Measurements from ENCODE around the gene ATP6V0A1.
"Not testable (repeated sequence)": the region's sequence is repeated elsewhere in the genome, so short reads cannot be mapped to it uniquely, and the experiment has no call there.

The ATP6V0A1 gene

DNA sequence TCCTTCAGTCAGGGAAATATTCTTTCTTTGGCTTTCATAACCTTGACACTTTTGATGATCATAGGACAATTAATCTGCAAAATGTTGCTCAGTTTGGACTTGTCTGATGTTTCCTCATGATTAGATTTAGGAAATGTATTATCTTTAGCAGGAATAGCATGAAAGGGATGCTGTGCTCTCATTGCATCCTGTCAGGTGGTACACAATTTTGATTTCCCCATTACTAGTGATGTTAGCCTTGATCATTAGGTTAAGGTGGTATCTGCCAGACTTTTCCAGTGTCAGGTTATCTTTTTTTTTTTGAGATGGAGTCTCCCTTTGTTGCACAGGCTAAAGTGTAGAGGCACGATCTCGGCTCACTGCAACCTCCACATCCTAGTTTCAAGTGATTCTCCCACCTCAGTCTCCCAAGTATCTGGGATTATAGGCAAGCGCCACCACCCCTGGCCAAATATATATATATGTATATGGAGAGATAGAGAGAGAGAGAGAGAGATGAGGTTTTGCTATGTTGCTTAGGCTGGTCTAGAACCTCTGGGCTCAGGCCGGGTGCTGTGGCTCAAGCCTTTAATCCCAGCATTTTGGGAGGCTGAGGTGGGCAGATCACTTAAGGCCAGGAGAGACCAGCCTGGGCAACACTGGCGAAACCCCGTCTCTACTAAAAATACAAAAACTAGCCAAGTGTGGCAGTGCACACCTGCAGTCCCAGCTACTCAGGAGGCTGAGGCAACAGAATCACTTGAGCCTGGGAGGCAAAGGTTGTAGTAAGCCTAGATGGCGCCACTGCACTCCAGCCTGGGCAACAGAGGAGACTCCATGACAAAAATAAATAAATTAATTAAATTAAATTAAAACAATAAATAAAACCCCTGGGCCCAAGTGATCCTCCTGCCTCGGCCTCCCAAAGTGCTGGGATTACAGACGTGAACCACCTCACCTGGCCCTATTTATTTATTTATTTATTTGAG is 19.8 kb upstream of the ATP6V0A1 start:
- TF ChIP-seq, protein P1, sequence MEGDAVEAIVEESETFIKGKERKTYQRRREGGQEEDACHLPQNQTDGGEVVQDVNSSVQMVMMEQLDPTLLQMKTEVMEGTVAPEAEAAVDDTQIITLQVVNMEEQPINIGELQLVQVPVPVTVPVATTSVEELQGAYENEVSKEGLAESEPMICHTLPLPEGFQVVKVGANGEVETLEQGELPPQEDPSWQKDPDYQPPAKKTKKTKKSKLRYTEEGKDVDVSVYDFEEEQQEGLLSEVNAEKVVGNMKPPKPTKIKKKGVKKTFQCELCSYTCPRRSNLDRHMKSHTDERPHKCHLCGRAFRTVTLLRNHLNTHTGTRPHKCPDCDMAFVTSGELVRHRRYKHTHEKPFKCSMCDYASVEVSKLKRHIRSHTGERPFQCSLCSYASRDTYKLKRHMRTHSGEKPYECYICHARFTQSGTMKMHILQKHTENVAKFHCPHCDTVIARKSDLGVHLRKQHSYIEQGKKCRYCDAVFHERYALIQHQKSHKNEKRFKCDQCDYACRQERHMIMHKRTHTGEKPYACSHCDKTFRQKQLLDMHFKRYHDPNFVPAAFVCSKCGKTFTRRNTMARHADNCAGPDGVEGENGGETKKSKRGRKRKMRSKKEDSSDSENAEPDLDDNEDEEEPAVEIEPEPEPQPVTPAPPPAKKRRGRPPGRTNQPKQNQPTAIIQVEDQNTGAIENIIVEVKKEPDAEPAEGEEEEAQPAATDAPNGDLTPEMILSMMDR (conservative IDR thresholded peaks at IDR 0.05; ENCODE audit: low read length), result peak; percentile 52
- no peak for TF ChIP-seq EZH2phosphoT487 (IDR thresholded peaks at IDR 0.05; ENCODE audit: borderline replicate concordance)
- no peaks in the 10 kb centered on the region for H3K9me2 ChIP-seq (replicated peaks; ENCODE audit: low read depth, low read length)
- H3K9me3 ChIP-seq (ENCODE audit: insufficient read depth, low read depth, low read length), result no peaks in the 10 kb centered on the region
- no peaks in the 10 kb centered on the region for H3F3A ChIP-seq (ENCODE audit: low read depth)
- no peaks in the 10 kb centered on the region for H3K4me1 ChIP-seq (ENCODE audit: insufficient read depth, low read length, poor library complexity, severe bottlenecking)
- no peak overlapping the region for H3K9ac ChIP-seq (ENCODE audit: low read depth, low read length, poor library complexity, severe bottlenecking)
- H3K36me3 ChIP-seq (ENCODE audit: insufficient read depth, low read length), result no peaks in the 10 kb centered on the region
- no peak overlapping the region for H3K4me3 ChIP-seq (ENCODE audit: low read length, poor library complexity, severe bottlenecking)
- H3K4me2 ChIP-seq (ENCODE audit: low read depth, low read length, poor library complexity, severe bottlenecking), result no peak overlapping the region
- no peaks in the 10 kb centered on the region for H3K27me3 ChIP-seq (ENCODE audit: insufficient read depth, low read length, poor library complexity, severe bottlenecking)
- H2AFZ ChIP-seq (ENCODE audit: low read length), result no peak overlapping the region
- H4K20me1 ChIP-seq (ENCODE audit: insufficient read depth, low read length, poor library complexity, severe bottlenecking), result no peaks in the 10 kb centered on the region
- no peaks in the 10 kb centered on the region for H3K79me2 ChIP-seq (ENCODE audit: insufficient read depth, low read length)

DNA sequence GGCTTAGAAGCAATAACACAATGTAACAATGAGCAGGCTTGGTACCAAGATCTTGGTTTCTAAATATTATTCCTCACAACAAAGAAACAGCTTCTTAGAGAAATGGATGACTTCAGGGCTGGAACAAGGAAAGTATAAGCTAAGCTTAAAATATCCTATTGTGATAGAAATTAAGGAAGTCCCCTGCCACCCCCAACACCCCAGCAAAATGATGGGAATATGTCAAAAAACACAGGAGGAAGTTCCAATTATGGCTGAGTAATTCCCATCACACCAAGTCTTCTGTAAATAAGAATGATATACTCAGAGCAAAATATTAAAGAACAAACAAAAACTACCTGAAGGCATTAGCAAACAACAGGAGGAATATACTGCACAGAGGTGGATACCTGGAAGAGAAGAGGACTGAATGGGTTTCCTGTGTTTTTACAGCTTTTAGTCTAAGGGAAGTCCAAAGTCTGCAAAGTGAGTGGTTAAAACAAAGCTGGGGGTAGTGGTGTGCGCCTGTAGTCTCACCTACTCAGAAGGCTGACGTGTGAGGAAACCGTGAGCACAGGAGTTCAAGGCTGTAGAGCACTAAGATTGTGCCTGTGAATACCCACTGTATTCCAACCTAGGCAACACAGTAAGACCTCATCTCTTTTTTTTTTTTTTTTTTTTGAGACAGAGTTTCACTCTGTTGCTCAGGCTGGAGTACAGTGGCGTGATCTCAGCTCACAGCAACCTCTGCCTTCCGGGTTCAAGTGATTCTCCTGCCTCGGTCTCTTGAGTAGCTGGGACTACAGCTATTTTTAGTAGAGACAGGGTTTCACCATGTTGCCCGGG is 17.1 kb upstream of the ATP6V0A1 start:
- Histone ChIP-seq H3K9me3 (ENCODE audit: insufficient read depth, low read depth, low read length) (no peaks in the 10 kb centered on the region), H3K4me2 (ENCODE audit: low read depth, low read length, poor library complexity, severe bottlenecking) (no peak overlapping the region), H3F3A (ENCODE audit: low read depth) (no peaks in the 10 kb centered on the region), H3K36me3 (ENCODE audit: insufficient read depth, low read length) (no peaks in the 10 kb centered on the region), H2AFZ (ENCODE audit: low read length) (no peak overlapping the region; the same call in 1 of the 2 replicates), H3K27me3 (ENCODE audit: insufficient read depth, low read length, poor library complexity, severe bottlenecking) (no peaks in the 10 kb centered on the region), H3K9ac (ENCODE audit: low read depth, low read length, poor library complexity, severe bottlenecking) (no peak overlapping the region), H3K4me1 (ENCODE audit: insufficient read depth, low read length, poor library complexity, severe bottlenecking) (no peaks in the 10 kb centered on the region), H4K20me1 (ENCODE audit: insufficient read depth, low read length, poor library complexity, severe bottlenecking) (no peaks in the 10 kb centered on the region), H3K9me2 (replicated peaks; ENCODE audit: low read depth, low read length) (no peaks in the 10 kb centered on the region), H3K4me3 (ENCODE audit: low read length, poor library complexity, severe bottlenecking) (no peak overlapping the region), H3K79me2 (ENCODE audit: insufficient read depth, low read length) (no peaks in the 10 kb centered on the region)
- TF ChIP-seq, protein P1 (conservative IDR thresholded peaks at IDR 0.05; ENCODE audit: low read length), result no peak
- no peak for TF ChIP-seq EZH2phosphoT487 (IDR thresholded peaks at IDR 0.05; ENCODE audit: borderline replicate concordance)

DNA sequence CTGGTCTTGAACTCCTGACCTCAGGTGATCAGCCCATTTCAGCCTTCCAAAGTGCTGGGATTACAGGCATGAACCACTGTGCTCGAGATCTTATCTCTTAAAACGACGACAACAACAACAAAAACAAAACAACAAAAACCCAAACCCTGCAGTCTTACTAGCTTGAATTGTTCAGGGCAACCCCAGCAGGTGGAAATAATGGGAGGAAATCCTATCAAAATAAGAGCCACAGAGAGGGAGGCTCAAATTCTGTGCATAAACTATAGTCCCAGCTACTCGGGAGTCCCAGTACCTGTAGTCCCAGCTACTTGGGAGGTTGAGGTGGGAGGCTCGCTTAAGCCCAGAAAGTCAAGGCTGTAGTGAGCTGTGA is 16.5 kb upstream of the ATP6V0A1 start:
- Histone ChIP-seq H3K4me2 (ENCODE audit: low read depth, low read length, poor library complexity, severe bottlenecking) (no peak overlapping the region), H3K9me2 (replicated peaks; ENCODE audit: low read depth, low read length) (no peaks in the 10 kb centered on the region), H3K27me3 (ENCODE audit: insufficient read depth, low read length, poor library complexity, severe bottlenecking) (no peaks in the 10 kb centered on the region), H3K9ac (ENCODE audit: low read depth, low read length, poor library complexity, severe bottlenecking) (no peak overlapping the region), H3K4me3 (ENCODE audit: low read length, poor library complexity, severe bottlenecking) (no peak overlapping the region), H3K36me3 (ENCODE audit: insufficient read depth, low read length) (no peaks in the 10 kb centered on the region), H3K9me3 (ENCODE audit: insufficient read depth, low read depth, low read length) (no peaks in the 10 kb centered on the region), H3K4me1 (ENCODE audit: insufficient read depth, low read length, poor library complexity, severe bottlenecking) (no peaks in the 10 kb centered on the region), H3K79me2 (ENCODE audit: insufficient read depth, low read length) (no peaks in the 10 kb centered on the region), H3F3A (ENCODE audit: low read depth) (no peaks in the 10 kb centered on the region), H2AFZ (ENCODE audit: low read length) (no peak overlapping the region), H4K20me1 (ENCODE audit: insufficient read depth, low read length, poor library complexity, severe bottlenecking) (no peaks in the 10 kb centered on the region)
- TF ChIP-seq, protein P1 (conservative IDR thresholded peaks at IDR 0.05; ENCODE audit: low read length), result no peak
- TF ChIP-seq EZH2phosphoT487 (IDR thresholded peaks at IDR 0.05; ENCODE audit: borderline replicate concordance), result no peak

DNA sequence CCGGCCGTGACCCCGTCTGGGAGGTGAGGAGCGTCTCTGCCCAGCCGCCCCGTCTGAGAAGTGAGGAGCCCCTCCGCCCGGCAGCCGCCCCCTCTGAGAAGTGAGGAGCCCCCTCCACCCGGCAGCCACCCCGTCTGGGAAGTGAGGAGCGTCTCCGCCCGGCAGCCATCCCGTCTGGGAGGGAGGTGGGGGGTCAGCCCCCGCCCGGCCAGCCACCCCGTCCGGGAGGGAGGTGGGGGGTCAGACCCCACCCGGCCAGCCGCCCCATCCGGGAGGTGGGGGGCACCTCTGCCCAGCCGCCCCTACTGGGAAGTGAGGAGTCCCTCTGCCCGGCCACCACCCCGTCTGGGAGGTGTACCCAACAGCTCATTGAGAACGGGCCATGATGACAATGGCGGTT is 9.5 kb upstream of the ATP6V0A1 start:
- not testable (repeated sequence) for H3K27me3 ChIP-seq (ENCODE audit: insufficient read depth, low read length, poor library complexity, severe bottlenecking); H3K79me2 ChIP-seq (ENCODE audit: insufficient read depth, low read length); H2AFZ ChIP-seq (ENCODE audit: low read length); H4K20me1 ChIP-seq (ENCODE audit: insufficient read depth, low read length, poor library complexity, severe bottlenecking); H3K4me2 ChIP-seq (ENCODE audit: low read depth, low read length, poor library complexity, severe bottlenecking); H3K9ac ChIP-seq (ENCODE audit: low read depth, low read length, poor library complexity, severe bottlenecking); H3K36me3 ChIP-seq (ENCODE audit: insufficient read depth, low read length); H3K9me2 ChIP-seq (replicated peaks; ENCODE audit: low read depth, low read length); H3K4me1 ChIP-seq (ENCODE audit: insufficient read depth, low read length, poor library complexity, severe bottlenecking); H3K4me3 ChIP-seq (ENCODE audit: low read length, poor library complexity, severe bottlenecking); H3F3A ChIP-seq (ENCODE audit: low read depth); H3K9me3 ChIP-seq (ENCODE audit: insufficient read depth, low read depth, low read length)

DNA sequence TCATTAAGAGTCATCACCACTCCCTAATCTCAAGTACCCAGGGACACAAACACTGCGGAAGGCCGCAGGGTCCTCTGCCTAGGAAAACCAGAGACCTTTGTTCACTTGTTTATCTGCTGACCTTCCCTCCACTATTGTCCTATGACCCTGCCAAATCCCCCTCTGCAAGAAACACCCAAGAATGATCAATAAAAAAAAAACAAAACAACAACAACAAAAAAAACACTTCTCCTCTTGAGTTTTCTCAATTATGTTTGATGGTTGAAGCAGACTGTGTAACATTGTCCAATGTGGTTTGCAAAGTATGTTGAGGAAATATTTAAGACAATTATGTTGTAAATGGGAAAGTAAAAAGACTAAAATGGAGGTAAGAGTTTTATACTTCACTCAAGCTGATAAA is 8.8 kb upstream of the ATP6V0A1 start:
- not testable (repeated sequence) for H3K27me3 ChIP-seq (ENCODE audit: insufficient read depth, low read length, poor library complexity, severe bottlenecking); H4K20me1 ChIP-seq (ENCODE audit: insufficient read depth, low read length, poor library complexity, severe bottlenecking)

More for the DNA sequence above, 8.8 kb upstream of the ATP6V0A1 start:
- H3K9ac ChIP-seq (ENCODE audit: low read depth, low read length, poor library complexity, severe bottlenecking); H2AFZ ChIP-seq (ENCODE audit: low read length); H3K79me2 ChIP-seq (ENCODE audit: insufficient read depth, low read length); H3K4me2 ChIP-seq (ENCODE audit: low read depth, low read length, poor library complexity, severe bottlenecking); H3K4me3 ChIP-seq (ENCODE audit: low read length, poor library complexity, severe bottlenecking); H3K4me1 ChIP-seq (ENCODE audit: insufficient read depth, low read length, poor library complexity, severe bottlenecking); H3F3A ChIP-seq (ENCODE audit: low read depth); H3K9me2 ChIP-seq (replicated peaks; ENCODE audit: low read depth, low read length); H3K36me3 ChIP-seq (ENCODE audit: insufficient read depth, low read length); H3K9me3 ChIP-seq (ENCODE audit: insufficient read depth, low read depth, low read length): not testable (repeated sequence)
